Measurements from ENCODE around the gene FOXE3.
"Not testable (repeated sequence)": the region's sequence is repeated elsewhere in the genome, so short reads cannot be mapped to it uniquely, and the experiment has no call there.

The FOXE3 gene

GRCh38 chr1:47456250-47456649, 40.2 kb downstream of the FOXE3 start:
- Histone ChIP-seq H3K4me1 (no peaks in the 10 kb centered on the region), H3K4me3 (no peak overlapping the region), H3K36me3 (replicated peaks) (no peaks in the 10 kb centered on the region), H3K9me3 (no peaks in the 10 kb centered on the region), H3K27me3 (ENCODE audit: low read depth) (peaks cover 14% of the 10 kb centered on the region)
- no peak for DNase-seq (ENCODE audit: low spot score in 2 of 2)
- in situ Hi-C loops (cut with MboI; ENCODE audit: low sequenced_read_pairs) = no loop called here

- H3K9me3 ChIP-seq; in situ Hi-C loops (cut with MboI; ENCODE audit: low sequenced_read_pairs); DNase-seq (ENCODE audit: low spot score in 2 of 2); H3K4me1 ChIP-seq; H3K4me3 ChIP-seq; H3K36me3 ChIP-seq (replicated peaks): not testable (repeated sequence)
- H3K27me3 ChIP-seq (ENCODE audit: low read depth) = peaks cover 17% of the 10 kb centered on the region
Observed at GRCh38 chr1:47457547-47457946, 41.5 kb downstream of the FOXE3 start.

DNA sequence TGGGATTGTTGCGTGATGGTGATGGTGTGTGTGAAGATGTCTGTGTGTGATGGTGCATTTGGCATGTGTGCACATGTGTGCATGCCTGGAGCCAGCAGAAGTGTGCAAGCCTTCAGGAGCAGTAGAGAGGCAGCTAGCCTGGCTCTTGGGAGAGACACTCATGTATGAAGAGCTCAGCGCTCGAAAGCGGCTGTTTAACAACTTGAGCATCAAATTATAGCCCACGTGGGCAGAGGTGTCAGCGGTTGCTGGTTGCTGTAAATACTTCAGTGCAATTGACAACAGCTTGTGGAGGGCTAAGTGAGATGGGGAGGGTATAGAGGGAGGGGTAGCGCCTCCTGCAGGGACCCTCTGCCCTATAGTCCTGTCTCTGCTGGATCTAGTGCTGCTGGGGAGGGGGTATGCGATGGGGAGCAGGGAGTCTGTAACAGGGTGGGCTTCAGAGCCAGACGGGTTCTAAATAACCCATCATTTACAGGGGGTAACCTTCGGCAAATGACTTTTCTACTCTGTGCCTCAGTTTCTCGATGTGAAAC, 43.2 kb downstream of the FOXE3 start:
- Histone ChIP-seq H3K27me3 (ENCODE audit: low read depth) (peaks cover 23% of the 10 kb centered on the region), H3K4me1 (no peaks in the 10 kb centered on the region), H3K9me3 (no peaks in the 10 kb centered on the region), H3K36me3 (replicated peaks) (no peaks in the 10 kb centered on the region), H3K4me3 (no peak overlapping the region)
- in situ Hi-C loops (cut with MboI; ENCODE audit: low sequenced_read_pairs) = no loop called here
- DNase-seq (ENCODE audit: low spot score in 2 of 2) = no peak

- no peaks in the 10 kb centered on the region for H3K36me3 ChIP-seq (replicated peaks)
- DNase-seq (ENCODE audit: low spot score in 2 of 2) = peak in 1 of 2 experiments; percentile 16
- H3K27me3 ChIP-seq (ENCODE audit: low read depth) = peaks cover 26% of the 10 kb centered on the region
- in situ Hi-C loops (cut with MboI; ENCODE audit: low sequenced_read_pairs) = no loop called here
- no peak overlapping the region for H3K4me3 ChIP-seq
- H3K9me3 ChIP-seq = no peaks in the 10 kb centered on the region
- H3K4me1 ChIP-seq = no peaks in the 10 kb centered on the region
Observed at GRCh38 chr1:47460040-47460439, 44.0 kb downstream of the FOXE3 start.

DNA sequence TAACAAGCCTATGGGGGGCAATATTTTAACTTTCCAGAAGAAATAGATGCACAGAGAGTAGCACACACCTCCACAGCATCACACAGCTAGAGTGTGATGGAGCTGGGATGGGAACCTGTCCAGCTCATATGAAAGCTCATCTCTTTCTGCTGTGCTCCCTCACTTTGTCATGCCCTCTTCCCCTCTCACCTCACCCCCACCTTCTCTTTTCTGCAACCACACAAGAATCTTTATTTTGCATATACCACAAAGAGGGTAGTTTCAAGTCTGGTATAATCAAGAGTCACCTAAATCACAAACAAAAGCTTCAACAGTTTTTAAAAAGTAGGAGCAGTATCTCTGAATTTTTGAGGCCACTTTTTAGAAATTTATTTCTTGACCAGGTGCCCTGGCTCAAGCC, 44.4 kb downstream of the FOXE3 start:
- H3K9me3 ChIP-seq = no peaks in the 10 kb centered on the region
- H3K27me3 ChIP-seq (ENCODE audit: low read depth) = peaks cover 27% of the 10 kb centered on the region
- H3K36me3 ChIP-seq (replicated peaks) = no peaks in the 10 kb centered on the region
- H3K4me3 ChIP-seq = no peak overlapping the region
- in situ Hi-C loops (cut with MboI; ENCODE audit: low sequenced_read_pairs) = no loop called here
- DNase-seq (ENCODE audit: low spot score in 2 of 2) = no peak
- H3K4me1 ChIP-seq = no peaks in the 10 kb centered on the region

DNA sequence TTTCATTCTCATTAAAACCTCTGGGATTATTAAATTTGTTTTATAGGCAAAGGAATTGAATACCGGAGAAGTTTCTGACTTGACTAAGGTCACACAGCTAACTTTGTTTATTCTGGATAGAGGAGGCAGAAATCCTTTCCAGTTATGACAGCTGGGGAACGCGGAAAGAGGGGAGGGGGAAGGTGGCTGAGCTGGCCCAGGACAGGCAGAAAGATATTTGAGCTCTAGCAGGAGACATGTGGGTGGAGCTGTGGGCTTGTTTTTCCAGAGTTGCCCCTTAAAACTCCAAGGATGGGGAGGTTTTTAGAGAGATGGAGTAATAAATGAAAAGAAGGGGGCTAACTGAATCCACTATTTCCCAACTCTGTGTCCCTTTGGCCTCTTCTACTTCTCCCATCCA, 49.5 kb downstream of the FOXE3 start:
- H3K36me3 ChIP-seq (replicated peaks) = no peaks in the 10 kb centered on the region
- H3K27me3 ChIP-seq (ENCODE audit: low read depth) = peaks cover 27% of the 10 kb centered on the region
- no peak overlapping the region for H3K4me3 ChIP-seq
- no peak for DNase-seq (ENCODE audit: low spot score in 2 of 2)
- in situ Hi-C loops (cut with MboI; ENCODE audit: low sequenced_read_pairs) = no loop called here
- H3K9me3 ChIP-seq = no peaks in the 10 kb centered on the region
- H3K4me1 ChIP-seq = no peaks in the 10 kb centered on the region

Data from HAP-1 (cell line).